HepG2 (cell line): ENCODE results near the gene SGK1. TPM values are rescaled to one million over a fixed set of nuclear protein-coding genes. Genes with fewer than 3 reads are reported as not detected.
A peak's percentile ranks its signal among the peaks of the same experiment; 100 is the strongest.

ENCODE experiments used
- ATAC-seq: fragments of 200-7000 bp; cut with Tn5 transposase; 3 replicates; pipeline ENCODE4 v1.9.1; 2020; ENCODE audit warnings: mild to moderate bottlenecking, moderate library complexity
- BruUV-seq: library from RNA; stranded (reverse); fragments of 400-500 nt; replicated peaks from 2 replicates; lab custom pipeline; 2021; lab: Mats Ljungman, UMichigan
- CTCF ChIA-PET: fragments of 300-600 bp; formaldehyde crosslinking; extraction: SDS; loops from one replicate; lab custom pipeline; 2021; ENCODE audit warnings: low total read pairs, inconsistent platforms, low intra/inter-chr PET ratio; lab: Yijun Ruan, JAX
- POLR2A ChIA-PET: fragments of 350-600 bp; sonication (Branson Sonifier 250); formaldehyde crosslinking; loops from one replicate; lab custom pipeline; 2020; ENCODE audit warnings: antibody characterized with exemption, inconsistent platforms; lab: Yijun Ruan, JAX
- DNase-seq: peaks from one replicate; pipeline ENCODE4 v3.0.0-alpha.2; 2015; ENCODE audit warnings: low spot score
- FAIRE-seq: peaks from 3 replicates; lab custom pipeline; 2011; peaks lifted over from hg19 to GRCh38; lab: Jason Lieb, UNC
- H2AFZ ChIP-seq: one replicate; pipeline ENCODE4 v1.6.1; 2011; ENCODE audit warnings: low read length, inconsistent platforms
- H3K27ac ChIP-seq: fragments of 300-600 bp; 3 replicates; pipeline ENCODE4 v1.8.0; 2011; ENCODE audit warnings: mixed run types, mild to moderate bottlenecking, mixed read lengths, low read length, inconsistent platforms; ENCODE audit not compliant: insufficient read depth; ENCODE audit errors: extremely low read length
- H3K27me3 ChIP-seq, 2 experiments: fragments of 200-600 bp in 1 of 2; 2 replicates in 1 of 2; 3 replicates in 1 of 2; pipeline versions ENCODE4 v1.6.0 to v1.8.0; 2011; ENCODE audit warnings: low read length in 2 of 2, mild to moderate bottlenecking in 2 of 2, moderate library complexity in 2 of 2, inconsistent platforms in 1 of 2; ENCODE audit not compliant: insufficient read depth in 2 of 2, control insufficient read depth in 1 of 2
- H3K36me3 ChIP-seq, 2 experiments: fragments of 200-600 bp in 1 of 2; replicated peaks in 1 of 2; 2 replicates in 1 of 2; 3 replicates in 1 of 2; pipeline versions ENCODE4 v1.5.1 to v1.8.0; 2011; ENCODE audit warnings: low read length in 2 of 2, inconsistent platforms in 1 of 2; ENCODE audit not compliant: insufficient read depth in 2 of 2, control insufficient read depth in 1 of 2
- H3K4me1 ChIP-seq: 2 replicates; pipeline ENCODE4 v1.5.1; 2012; ENCODE audit warnings: low read length, inconsistent platforms; ENCODE audit not compliant: insufficient read depth
- H3K4me2 ChIP-seq: 2 replicates; pipeline ENCODE4 v1.6.0; 2011; ENCODE audit warnings: low read depth, low read length, inconsistent platforms
- H3K4me3 ChIP-seq, 3 experiments: fragments of 200-600 bp in 1 of 3; sonication (generic), shearing (Covaris generic) in 1 of 3; replicated peaks in 1 of 3; 2 replicates each; pipeline ENCODE4 v1.5.1; 2011 to 2016; ENCODE audit warnings: low read length in 3 of 3, inconsistent platforms in 2 of 3, low read depth in 2 of 3, mild to moderate bottlenecking in 2 of 3, control low read depth in 1 of 3, mixed read lengths in 1 of 3; ENCODE audit not compliant: insufficient read depth in 1 of 3
- H3K79me2 ChIP-seq: one replicate; pipeline ENCODE4 v1.6.1; 2011; ENCODE audit warnings: low read length, inconsistent platforms; ENCODE audit not compliant: insufficient read depth
- H3K9ac ChIP-seq: 2 replicates; pipeline ENCODE4 v1.6.0; 2011; ENCODE audit warnings: mild to moderate bottlenecking, low read depth, low read length, inconsistent platforms; ENCODE audit not compliant: insufficient read depth
- H3K9me3 ChIP-seq: 2 replicates; pipeline ENCODE4 v1.5.1; 2012; ENCODE audit warnings: mild to moderate bottlenecking, low read length
- H4K20me1 ChIP-seq: 2 replicates; pipeline ENCODE4 v1.6.0; 2011; ENCODE audit warnings: inconsistent platforms, mild to moderate bottlenecking, low read length, moderate library complexity; ENCODE audit not compliant: insufficient read depth
- ISL2 ChIP-seq: sonication (generic); formaldehyde crosslinking; IDR thresholded peaks from 2 replicates; pipeline ENCODE4 v1.5.0; 2020; ENCODE audit warnings: missing genetic modification reagents
- SOX6 ChIP-seq, 2 experiments: fragments of 450-650 bp in 1 of 2; sonication (generic) in 1 of 2; formaldehyde crosslinking in 1 of 2; IDR thresholded peaks; 2 replicates each; pipeline versions ENCODE4 v1.4.0 to v1.6.1; 2017 to 2020; ENCODE audit warnings: antibody characterized with exemption in 1 of 2, mild to moderate bottlenecking in 1 of 2, missing genetic modification reagents in 1 of 2
- ZHX2 ChIP-seq, 2 experiments: sonication (generic) in 1 of 2; formaldehyde crosslinking in 1 of 2; IDR thresholded peaks; 2 replicates each; pipeline versions ENCODE4 v1.6.1 to v1.9.0; 2014 to 2022; ENCODE audit warnings: antibody characterized with exemption in 1 of 2, borderline replicate concordance in 1 of 2, inconsistent platforms in 1 of 2, low read depth in 1 of 2, missing genetic modification reagents in 1 of 2
- WGBS: methylation state at CpG from one replicate; pipeline ENCODE4 v1.1.6; 2017; ENCODE audit warnings: low lambda C conversion rate; 5-methylcytosine and 5-hydroxymethylcytosine counted together
- in situ Hi-C: cut with HindIII; loops from 2 replicates; pipeline ENCODE4 v1.10.0; 2017; ENCODE audit warnings: low pct_unique_long_range_greater_than_20kb; ENCODE audit not compliant: extremely low pct_ligation_motif_present
- intact Hi-C: fragments of 100-400 bp; cut with micrococcal nuclease; formaldehyde crosslinking; loops from one replicate; pipeline ENCODE4 v1.10.0; 2022; ENCODE audit not compliant: unreplicated experiment
- polyA plus RNA-seq, 8 experiments: library from polyadenylated mRNA; depleted of rRNA in 3 of 8; stranded (reverse) in 7 of 8; unstranded in 1 of 8; fragments of >200 nt; fragmentation: Illumina TruSeq in 4 of 8; extraction: Trizol in 4 of 8; gene quantifications; 2 replicates each; pipeline versions ENCODE4 v1.2.1 to v1.2.3, GENCODE V29; 2011 to 2016; ENCODE audit warnings: low read depth in 4 of 8, missing spikeins in 1 of 8, mixed read lengths in 1 of 8; ENCODE audit not compliant: insufficient read depth in 1 of 8
- total RNA-seq, 5 experiments: library from RNA; depleted of rRNA; stranded (reverse); fragments of >200 nt; fragmentation: Illumina TruSeq; extraction: Trizol; gene quantifications; 2 replicates each; pipeline ENCODE4 v1.2.3, GENCODE V29; 2016; ENCODE audit warnings: low read depth in 1 of 5
- TF ChIP-seq, protein P1 (sequence below): sonication (generic); formaldehyde crosslinking; IDR thresholded peaks from 2 replicates; pipeline ENCODE4 v1.5.1; 2020; ENCODE audit warnings: missing genetic modification reagents, mild to moderate bottlenecking, borderline replicate concordance
- TF ChIP-seq, protein P2 (sequence below): sonication (generic); formaldehyde crosslinking; IDR thresholded peaks from 2 replicates; pipeline ENCODE4 v1.8.0; 2022; ENCODE audit warnings: missing genetic modification reagents, mild to moderate bottlenecking, borderline replicate concordance

Gene SGK1
- total and polyA plus RNA-seq, 2 of the 13 experiments (the other 11 are each of a cell fraction or from before 2014, with no cell fraction given), result 56.1 to 56.2 TPM

DNA sequence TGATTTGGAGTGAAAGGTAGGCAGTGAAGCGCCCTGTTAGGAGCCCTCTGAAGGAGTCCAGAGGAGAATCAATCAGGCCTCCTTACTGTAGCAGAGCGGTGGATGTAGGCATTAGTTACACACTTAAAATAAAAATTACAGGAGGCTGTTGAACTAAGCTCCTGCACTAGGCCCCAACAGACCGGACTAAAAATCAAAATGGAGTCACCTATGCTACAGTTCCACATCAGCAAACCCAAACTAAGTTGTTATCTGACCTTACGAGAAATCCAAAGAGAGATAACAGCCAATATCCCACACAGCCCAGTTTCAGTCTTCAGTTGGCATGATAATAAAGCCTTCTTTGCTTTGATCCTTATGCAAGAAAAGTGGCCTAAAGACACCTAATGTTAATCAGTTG, 26.8 kb downstream of the SGK1 start:
- Histone ChIP-seq H3K79me2 (no peaks in the 10 kb centered on the region), H3K27me3 (no peaks in the 10 kb centered on the region; a peak in 1 of 5 replicates), H4K20me1 (no peaks in the 10 kb centered on the region), H3K4me1 (no peaks in the 10 kb centered on the region), H3K4me3 (no peak overlapping the region), H3K27ac (no peak overlapping the region), H3K36me3 (no peaks in the 10 kb centered on the region), H3K9me3 (no peaks in the 10 kb centered on the region), H2AFZ (no peak overlapping the region), H3K9ac (no peak overlapping the region), H3K4me2 (no peak overlapping the region)
- no peak for TF ChIP-seq ISL2
- no peak for TF ChIP-seq SOX6 (IDR thresholded peaks at IDR 0.05)
- no peak for TF ChIP-seq SOX6 (CRISPR knock-in tag; IDR thresholded peaks at IDR 0.05)
- TF ChIP-seq, protein P1, sequence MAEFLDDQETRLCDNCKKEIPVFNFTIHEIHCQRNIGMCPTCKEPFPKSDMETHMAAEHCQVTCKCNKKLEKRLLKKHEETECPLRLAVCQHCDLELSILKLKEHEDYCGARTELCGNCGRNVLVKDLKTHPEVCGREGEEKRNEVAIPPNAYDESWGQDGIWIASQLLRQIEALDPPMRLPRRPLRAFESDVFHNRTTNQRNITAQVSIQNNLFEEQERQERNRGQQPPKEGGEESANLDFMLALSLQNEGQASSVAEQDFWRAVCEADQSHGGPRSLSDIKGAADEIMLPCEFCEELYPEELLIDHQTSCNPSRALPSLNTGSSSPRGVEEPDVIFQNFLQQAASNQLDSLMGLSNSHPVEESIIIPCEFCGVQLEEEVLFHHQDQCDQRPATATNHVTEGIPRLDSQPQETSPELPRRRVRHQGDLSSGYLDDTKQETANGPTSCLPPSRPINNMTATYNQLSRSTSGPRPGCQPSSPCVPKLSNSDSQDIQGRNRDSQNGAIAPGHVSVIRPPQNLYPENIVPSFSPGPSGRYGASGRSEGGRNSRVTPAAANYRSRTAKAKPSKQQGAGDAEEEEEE (CRISPR knock-in tag), result no peak
- TF ChIP-seq, protein P2, sequence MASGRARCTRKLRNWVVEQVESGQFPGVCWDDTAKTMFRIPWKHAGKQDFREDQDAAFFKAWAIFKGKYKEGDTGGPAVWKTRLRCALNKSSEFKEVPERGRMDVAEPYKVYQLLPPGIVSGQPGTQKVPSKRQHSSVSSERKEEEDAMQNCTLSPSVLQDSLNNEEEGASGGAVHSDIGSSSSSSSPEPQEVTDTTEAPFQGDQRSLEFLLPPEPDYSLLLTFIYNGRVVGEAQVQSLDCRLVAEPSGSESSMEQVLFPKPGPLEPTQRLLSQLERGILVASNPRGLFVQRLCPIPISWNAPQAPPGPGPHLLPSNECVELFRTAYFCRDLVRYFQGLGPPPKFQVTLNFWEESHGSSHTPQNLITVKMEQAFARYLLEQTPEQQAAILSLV (CRISPR knock-in tag), result no peak
- no peak for TF ChIP-seq ZHX2 (IDR thresholded peaks at IDR 0.05; ENCODE audit: low read depth)
- no peak for TF ChIP-seq ZHX2 (CRISPR knock-in tag; IDR thresholded peaks at IDR 0.05; ENCODE audit: borderline replicate concordance)
- ChIA-PET POLR2A (no interaction called here), CTCF (no interaction called here)
- no peak for ATAC-seq
- WGBS, result 51% methylated on average over 4 of the region's 4 CpGs
- no peak for DNase-seq
- in situ Hi-C loops (no loop called here), intact Hi-C loops (no loop called here)
- peak; percentile 21 for FAIRE-seq
- no TSS peak for BruUV-seq
